Endothelial cell of umbilical vein (primary cell): ENCODE measurements around the gene SLAMF6. TPM values are rescaled to one million over a fixed set of nuclear protein-coding genes. Genes with fewer than 3 reads are reported as not detected.

Experiments used
- BruUV-seq: library from RNA; stranded (reverse); fragments of 400-500 nt; replicated peaks from 2 replicates; lab custom pipeline; 2021; lab: Mats Ljungman, UMichigan
- CTCF ChIA-PET: fragments of 300-600, 350-600 bp; sonication (Branson Sonifier 250); formaldehyde crosslinking; loops from one replicate; lab custom pipeline; 2021; ENCODE audit warnings: antibody characterized with exemption, inconsistent platforms; lab: Charles Lee
- POLR2A ChIA-PET: fragments of 300-600, 350-600 bp; sonication (Branson Sonifier 250); formaldehyde crosslinking; loops from one replicate; lab custom pipeline; 2021; ENCODE audit warnings: antibody characterized with exemption, inconsistent platforms; lab: Charles Lee
- DNase-seq: peaks from one replicate; pipeline ENCODE4 v3.0.0-alpha.2; 2011; ENCODE audit warnings: low read depth, low spot score
- FAIRE-seq: peaks from 2 replicates; lab custom pipeline; 2011; peaks lifted over from hg19 to GRCh38; lab: Jason Lieb, UNC
- H2AFZ ChIP-seq: 2 replicates; pipeline ENCODE4 v1.6.0; 2012; ENCODE audit warnings: low read depth, low read length, control low read depth, inconsistent platforms
- H3K27ac ChIP-seq: 2 replicates; pipeline ENCODE4 v1.5.1; 2011; ENCODE audit warnings: low read depth, mild to moderate bottlenecking, control low read depth, low read length, moderate library complexity; ENCODE audit not compliant: insufficient read depth
- H3K27me3 ChIP-seq, 2 experiments: 2 replicates each; pipeline versions ENCODE4 v1.6.0 to v1.6.1; 2011; ENCODE audit warnings: low read length in 2 of 2, mixed read lengths in 1 of 2; ENCODE audit not compliant: control insufficient read depth in 2 of 2, insufficient read depth in 2 of 2
- H3K36me3 ChIP-seq, 2 experiments: 2 replicates in 1 of 2; 3 replicates in 1 of 2; pipeline ENCODE4 v1.5.1; 2011; ENCODE audit warnings: low read length in 2 of 2, mild to moderate bottlenecking in 1 of 2, moderate library complexity in 1 of 2; ENCODE audit not compliant: control insufficient read depth in 2 of 2, insufficient read depth in 2 of 2; ENCODE audit errors: extremely low read depth in 1 of 2
- H3K4me1 ChIP-seq: 3 replicates; pipeline ENCODE4 v1.5.1; 2011; ENCODE audit warnings: mild to moderate bottlenecking, low read length; ENCODE audit not compliant: control insufficient read depth, insufficient read depth; ENCODE audit errors: extremely low read depth
- H3K4me2 ChIP-seq: 2 replicates; pipeline ENCODE4 v1.6.1; 2011; ENCODE audit warnings: low read length, control low read depth, mixed read lengths; ENCODE audit not compliant: insufficient read depth
- H3K4me3 ChIP-seq, 3 experiments: fragments of 200-600 bp in 1 of 3; sonication (generic), shearing (Covaris generic) in 1 of 3; replicated peaks in 1 of 3; 2 replicates each; pipeline ENCODE4 v1.5.1; 2011 to 2016; ENCODE audit warnings: control low read depth in 3 of 3, low read length in 3 of 3, mild to moderate bottlenecking in 2 of 3, inconsistent platforms in 1 of 3, low read depth in 1 of 3, moderate library complexity in 1 of 3; ENCODE audit not compliant: insufficient read depth in 1 of 3
- H3K79me2 ChIP-seq: 2 replicates; pipeline ENCODE4 v1.6.0; 2012; ENCODE audit warnings: low read length, inconsistent platforms; ENCODE audit not compliant: control insufficient read depth, insufficient read depth
- H3K9ac ChIP-seq: replicated peaks from 2 replicates; pipeline ENCODE3; 2011; ENCODE audit warnings: low read length, control low read depth; ENCODE audit not compliant: insufficient read depth; ENCODE audit errors: extremely low read depth
- H3K9me1 ChIP-seq: replicated peaks from 3 replicates; pipeline ENCODE4 v1.6.0; 2011; ENCODE audit warnings: mild to moderate bottlenecking, low read length; ENCODE audit not compliant: control insufficient read depth, insufficient read depth; ENCODE audit errors: extremely low read depth
- H3K9me3 ChIP-seq: replicated peaks from 2 replicates; pipeline ENCODE4 v1.5.1; 2012; ENCODE audit warnings: low read length, inconsistent platforms; ENCODE audit not compliant: control insufficient read depth, insufficient read depth
- H4K20me1 ChIP-seq: replicated peaks from 2 replicates; pipeline ENCODE3; 2011; ENCODE audit warnings: mild to moderate bottlenecking, low read length; ENCODE audit not compliant: control insufficient read depth, insufficient read depth; ENCODE audit errors: extremely low read depth
- EZH2 ChIP-seq: IDR thresholded peaks from 2 replicates; pipeline ENCODE4 v1.6.1; 2012; ENCODE audit warnings: borderline replicate concordance, low read depth, mild to moderate bottlenecking, moderate library complexity, low read length, inconsistent platforms; ENCODE audit not compliant: severe bottlenecking
- FOS ChIP-seq: IDR thresholded peaks from 2 replicates; pipeline ENCODE4 v1.6.1; 2011; ENCODE audit warnings: mild to moderate bottlenecking, low read length, moderate library complexity, borderline replicate concordance; ENCODE audit not compliant: insufficient read depth
- GATA2 ChIP-seq: IDR thresholded peaks from 2 replicates; pipeline ENCODE4 v1.7.0; 2011; ENCODE audit warnings: low read depth, mild to moderate bottlenecking, moderate library complexity, mixed read lengths, low read length; ENCODE audit not compliant: insufficient read length, insufficient read depth
- JUN ChIP-seq: IDR thresholded peaks from 2 replicates; pipeline ENCODE4 v1.6.1; 2011; ENCODE audit warnings: borderline replicate concordance, low read depth; ENCODE audit not compliant: insufficient read length, insufficient read depth
- MYC ChIP-seq: IDR thresholded peaks from one replicate; pipeline ENCODE4 v1.6.1; 2011; ENCODE audit warnings: mild to moderate bottlenecking, low read depth, low read length
- POLR2A ChIP-seq: IDR thresholded peaks from 2 replicates; pipeline ENCODE4 v1.6.1; 2012; ENCODE audit warnings: low read depth, mild to moderate bottlenecking, control low read depth, low read length
- POLR2AphosphoS5 ChIP-seq: IDR thresholded peaks from 2 replicates; pipeline ENCODE4 v1.6.1; 2012; ENCODE audit warnings: low read depth, mild to moderate bottlenecking, control low read depth, low read length, moderate library complexity; ENCODE audit not compliant: insufficient read depth
- dilution Hi-C: fragments of 300-500 bp; cut with MboI; formaldehyde crosslinking; loops from one replicate; pipeline ENCODE4 v1.15.0; 2019; ENCODE audit warnings: low sequenced_read_pairs; ENCODE audit not compliant: extremely low pct_ligation_motif_present
- intact Hi-C: fragments of 100-400 bp; cut with micrococcal nuclease; formaldehyde crosslinking; loops from one replicate; pipeline ENCODE4 v1.10.0; 2022
- polyA plus RNA-seq, 4 experiments: library from polyadenylated mRNA; depleted of rRNA in 3 of 4; stranded (reverse) in 3 of 4; unstranded in 1 of 4; fragments of >200 nt; gene quantifications; 2 replicates each; pipeline versions ENCODE4 v1.2.1 to v1.2.3, GENCODE V29; 2011 to 2012; ENCODE audit warnings: missing spikeins in 1 of 4
- total RNA-seq: library from RNA; stranded (reverse); gene quantifications from 2 replicates; pipeline ENCODE4 v1.2.3, GENCODE V29; 2021
- TF ChIP-seq, protein P1 (sequence below): IDR thresholded peaks from 2 replicates; pipeline ENCODE4 v1.6.1; 2011; ENCODE audit not compliant: insufficient read depth, insufficient read length
- TF ChIP-seq, protein P2 (sequence below), 2 donors: IDR thresholded peaks; 1 replicate in 1 of 2; 2 replicates in 1 of 2; pipeline ENCODE4 v1.5.1; 2011; ENCODE audit warnings: low read length in 2 of 2, mild to moderate bottlenecking in 2 of 2, moderate library complexity in 2 of 2, control low read depth in 1 of 2, inconsistent platforms in 1 of 2, low read depth in 1 of 2; ENCODE audit not compliant: insufficient read depth in 1 of 2; ENCODE audit errors: extremely low read depth in 1 of 2

SLAMF6 gene
- total and polyA plus RNA-seq, 2 donors (not counting 3 experiments of a cell fraction or from before 2014, with no cell fraction given) = not detected

DNA sequence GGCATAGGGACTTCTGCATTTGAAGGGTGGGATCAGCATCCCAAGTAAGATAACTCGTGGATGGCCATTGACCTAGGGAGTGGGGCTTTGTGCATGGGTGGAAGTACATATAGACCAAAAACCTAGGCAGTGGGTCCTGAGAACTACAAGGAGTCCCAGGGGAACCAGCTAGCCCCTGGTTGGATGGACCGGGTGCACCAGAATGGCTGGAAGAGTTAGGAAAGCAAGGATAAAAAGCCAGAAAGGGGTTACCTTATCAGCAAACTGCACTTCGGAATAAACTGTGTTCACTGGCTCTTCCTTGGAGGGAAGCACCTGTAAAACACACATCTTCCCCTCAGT is 26.6 kb upstream of the SLAMF6 start:
- no peaks in the 10 kb centered on the region for H3K4me1 ChIP-seq
- no TSS peak for BruUV-seq
- H2AFZ ChIP-seq = no peak overlapping the region
- H3K79me2 ChIP-seq = no peaks in the 10 kb centered on the region
- no peak for TF ChIP-seq POLR2AphosphoS5
- TF ChIP-seq JUN = no peak
- TF ChIP-seq FOS = no peak
- TF ChIP-seq MYC = no peak
- TF ChIP-seq GATA2 = no peak
- no peak for TF ChIP-seq EZH2
- TF ChIP-seq, protein P1, sequence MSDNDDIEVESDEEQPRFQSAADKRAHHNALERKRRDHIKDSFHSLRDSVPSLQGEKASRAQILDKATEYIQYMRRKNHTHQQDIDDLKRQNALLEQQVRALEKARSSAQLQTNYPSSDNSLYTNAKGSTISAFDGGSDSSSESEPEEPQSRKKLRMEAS = no peak
- TF ChIP-seq POLR2A = no peak
- TF ChIP-seq, protein P2, sequence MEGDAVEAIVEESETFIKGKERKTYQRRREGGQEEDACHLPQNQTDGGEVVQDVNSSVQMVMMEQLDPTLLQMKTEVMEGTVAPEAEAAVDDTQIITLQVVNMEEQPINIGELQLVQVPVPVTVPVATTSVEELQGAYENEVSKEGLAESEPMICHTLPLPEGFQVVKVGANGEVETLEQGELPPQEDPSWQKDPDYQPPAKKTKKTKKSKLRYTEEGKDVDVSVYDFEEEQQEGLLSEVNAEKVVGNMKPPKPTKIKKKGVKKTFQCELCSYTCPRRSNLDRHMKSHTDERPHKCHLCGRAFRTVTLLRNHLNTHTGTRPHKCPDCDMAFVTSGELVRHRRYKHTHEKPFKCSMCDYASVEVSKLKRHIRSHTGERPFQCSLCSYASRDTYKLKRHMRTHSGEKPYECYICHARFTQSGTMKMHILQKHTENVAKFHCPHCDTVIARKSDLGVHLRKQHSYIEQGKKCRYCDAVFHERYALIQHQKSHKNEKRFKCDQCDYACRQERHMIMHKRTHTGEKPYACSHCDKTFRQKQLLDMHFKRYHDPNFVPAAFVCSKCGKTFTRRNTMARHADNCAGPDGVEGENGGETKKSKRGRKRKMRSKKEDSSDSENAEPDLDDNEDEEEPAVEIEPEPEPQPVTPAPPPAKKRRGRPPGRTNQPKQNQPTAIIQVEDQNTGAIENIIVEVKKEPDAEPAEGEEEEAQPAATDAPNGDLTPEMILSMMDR (IDR thresholded peaks at IDR 0.05; ENCODE audit: extremely low read depth in 1 of 2, insufficient read depth in 1 of 2, low read depth in 1 of 2, low read length in 2 of 2) = no peak
- CTCF ChIA-PET = no interaction called here
- no peak overlapping the region for H3K4me2 ChIP-seq
- intact Hi-C loops = no loop called here
- H3K4me3 ChIP-seq = no peak overlapping the region
- DNase-seq (no peak), FAIRE-seq (no peak)
- no peak overlapping the region for H3K27ac ChIP-seq
- no peaks in the 10 kb centered on the region for H3K9me3 ChIP-seq
- H3K36me3 ChIP-seq = no peaks in the 10 kb centered on the region
- H4K20me1 ChIP-seq = no peaks in the 10 kb centered on the region
- POLR2A ChIA-PET = no interaction called here
- peaks cover 0 to 3% of the 10 kb centered on the region in 2 experiments for H3K27me3 ChIP-seq
- no peaks in the 10 kb centered on the region for H3K9me1 ChIP-seq
- no peak overlapping the region for H3K9ac ChIP-seq
- dilution Hi-C loops = no loop called here
